Activated naive CD8-positive, alpha-beta T cell (primary cell): Measurements from ENCODE around the gene ZSCAN25.
"Not testable (repeated sequence)": the region's sequence is repeated elsewhere in the genome, so short reads cannot be mapped to it uniquely, and the experiment has no call there.

ENCODE experiments used
- H3K27ac Mint-ChIP-seq: one replicate; pipeline ENCODE4 v1.8.0; 2021; ENCODE audit warnings: mixed read lengths
- H3K27me3 Mint-ChIP-seq: one replicate; pipeline ENCODE4 v1.8.0; 2021; ENCODE audit warnings: mixed read lengths
- H3K36me3 Mint-ChIP-seq: one replicate; pipeline ENCODE4 v1.8.0; 2021; ENCODE audit warnings: mixed read lengths
- H3K4me1 Mint-ChIP-seq: one replicate; pipeline ENCODE4 v1.8.0; 2021; ENCODE audit warnings: low read depth, mixed read lengths
- H3K4me3 Mint-ChIP-seq: one replicate; pipeline ENCODE4 v1.8.0; 2021; ENCODE audit warnings: mild to moderate bottlenecking, mixed read lengths
- H3K9me3 Mint-ChIP-seq: one replicate; pipeline ENCODE4 v1.8.0; 2021; ENCODE audit warnings: low read depth, mixed read lengths

ZSCAN25 gene

GRCh38 chr7:99625961-99626360, 9.2 kb downstream of the ZSCAN25 start:
- Mint-ChIP-seq H3K4me1 (peaks cover 80% of the 10 kb centered on the region), H3K27me3 (no peaks in the 10 kb centered on the region), H3K27ac (peak overlapping the region; percentile 99), H3K4me3 (peak overlapping the region; percentile 95), H3K36me3 (peaks cover 42% of the 10 kb centered on the region), H3K9me3 (no peaks in the 10 kb centered on the region)

- Mint-ChIP-seq H3K4me1 (peaks cover 80% of the 10 kb centered on the region), H3K27ac (peak overlapping the region; percentile 99), H3K9me3 (no peaks in the 10 kb centered on the region), H3K4me3 (peak overlapping the region; percentile 95), H3K27me3 (no peaks in the 10 kb centered on the region), H3K36me3 (peaks cover 44% of the 10 kb centered on the region)
Observed at GRCh38 chr7:99626661-99627060, 9.9 kb downstream of the ZSCAN25 start.

- H3K4me1 Mint-ChIP-seq = peaks cover 81% of the 10 kb centered on the region
- H3K27me3 Mint-ChIP-seq = no peaks in the 10 kb centered on the region
- H3K36me3 Mint-ChIP-seq = peaks cover 44% of the 10 kb centered on the region
- H3K27ac Mint-ChIP-seq = no peak overlapping the region
- no peaks in the 10 kb centered on the region for H3K9me3 Mint-ChIP-seq
- H3K4me3 Mint-ChIP-seq = no peak overlapping the region
Observed at GRCh38 chr7:99627513-99627912, 10.8 kb downstream of the ZSCAN25 start.

- Mint-ChIP-seq H3K9me3 (no peaks in the 10 kb centered on the region), H3K4me1 (peaks cover 72% of the 10 kb centered on the region), H3K4me3 (no peak overlapping the region), H3K27me3 (no peaks in the 10 kb centered on the region), H3K36me3 (peaks cover 36% of the 10 kb centered on the region), H3K27ac (peak overlapping the region; percentile 81)
Observed at GRCh38 chr7:99628471-99629465, 12.0 kb downstream of the ZSCAN25 start.

- Mint-ChIP-seq H3K9me3 (no peaks in the 10 kb centered on the region), H3K4me1 (peaks cover 63% of the 10 kb centered on the region), H3K27ac (peak overlapping the region; percentile 28), H3K27me3 (no peaks in the 10 kb centered on the region), H3K36me3 (peaks cover 27% of the 10 kb centered on the region), H3K4me3 (no peak overlapping the region)
Observed at GRCh38 chr7:99629643-99630042, 12.9 kb downstream of the ZSCAN25 start.

- Mint-ChIP-seq H3K27me3 (no peaks in the 10 kb centered on the region), H3K36me3 (peaks cover 16% of the 10 kb centered on the region), H3K4me3 (peak overlapping the region; percentile 62), H3K4me1 (peaks cover 56% of the 10 kb centered on the region), H3K9me3 (no peaks in the 10 kb centered on the region), H3K27ac (peak overlapping the region; percentile 97)
Observed at GRCh38 chr7:99631295-99632109, 14.8 kb downstream of the ZSCAN25 start.

GRCh38 chr7:99637414-99637813, 20.7 kb downstream of the ZSCAN25 start:
- Mint-ChIP-seq H3K27ac (peak overlapping the region; percentile 97), H3K4me1 (peaks cover 59% of the 10 kb centered on the region), H3K4me3 (peak overlapping the region; percentile 73), H3K36me3 (peaks cover 15% of the 10 kb centered on the region)
- H3K27me3 Mint-ChIP-seq, H3K9me3 Mint-ChIP-seq: not testable (repeated sequence)

GRCh38 chr7:99638731-99639130, 22.0 kb downstream of the ZSCAN25 start:
- Mint-ChIP-seq H3K4me1 (peaks cover 62% of the 10 kb centered on the region), H3K36me3 (peaks cover 26% of the 10 kb centered on the region), H3K27me3 (no peaks in the 10 kb centered on the region), H3K4me3 (no peak overlapping the region), H3K27ac (peak overlapping the region; percentile 97), H3K9me3 (peaks cover 3% of the 10 kb centered on the region)

- H3K27ac Mint-ChIP-seq = peak overlapping the region; percentile 97
- H3K4me3 Mint-ChIP-seq = no peak overlapping the region
- no peaks in the 10 kb centered on the region for H3K27me3 Mint-ChIP-seq
- H3K9me3 Mint-ChIP-seq = peaks cover 3% of the 10 kb centered on the region
- peaks cover 29% of the 10 kb centered on the region for H3K36me3 Mint-ChIP-seq
- H3K4me1 Mint-ChIP-seq = peaks cover 62% of the 10 kb centered on the region
Observed at GRCh38 chr7:99639267-99639666, 22.5 kb downstream of the ZSCAN25 start.

- peaks cover 46% of the 10 kb centered on the region for H3K4me1 Mint-ChIP-seq
- H3K36me3 Mint-ChIP-seq = peaks cover 50% of the 10 kb centered on the region
- peak overlapping the region; percentile 91 for H3K27ac Mint-ChIP-seq
- no peaks in the 10 kb centered on the region for H3K27me3 Mint-ChIP-seq
- peaks cover 3% of the 10 kb centered on the region for H3K9me3 Mint-ChIP-seq
- H3K4me3 Mint-ChIP-seq = peak overlapping the region; percentile 48
Observed at GRCh38 chr7:99642027-99642426, 25.3 kb downstream of the ZSCAN25 start.

GRCh38 chr7:99643464-99643863, 26.7 kb downstream of the ZSCAN25 start:
- H3K27ac Mint-ChIP-seq = no peak overlapping the region
- H3K9me3 Mint-ChIP-seq = peaks cover 3% of the 10 kb centered on the region
- peaks cover 56% of the 10 kb centered on the region for H3K36me3 Mint-ChIP-seq
- H3K4me1 Mint-ChIP-seq = peaks cover 37% of the 10 kb centered on the region
- no peaks in the 10 kb centered on the region for H3K27me3 Mint-ChIP-seq
- H3K4me3 Mint-ChIP-seq = no peak overlapping the region

GRCh38 chr7:99644431-99644830, 27.7 kb downstream of the ZSCAN25 start:
- Mint-ChIP-seq H3K9me3 (peaks cover 3% of the 10 kb centered on the region), H3K4me3 (no peak overlapping the region), H3K4me1 (peaks cover 38% of the 10 kb centered on the region), H3K27me3 (no peaks in the 10 kb centered on the region), H3K36me3 (peaks cover 56% of the 10 kb centered on the region), H3K27ac (no peak overlapping the region)

- Mint-ChIP-seq H3K27me3 (no peaks in the 10 kb centered on the region), H3K4me1 (peaks cover 32% of the 10 kb centered on the region), H3K27ac (no peak overlapping the region), H3K9me3 (peaks cover 3% of the 10 kb centered on the region), H3K36me3 (peaks cover 56% of the 10 kb centered on the region), H3K4me3 (no peak overlapping the region)
Observed at GRCh38 chr7:99645590-99645989, 28.8 kb downstream of the ZSCAN25 start.

- H3K36me3 Mint-ChIP-seq = peaks cover 48% of the 10 kb centered on the region
- peaks cover 16% of the 10 kb centered on the region for H3K4me1 Mint-ChIP-seq
- peak overlapping the region; percentile 55 for H3K27ac Mint-ChIP-seq
- H3K9me3 Mint-ChIP-seq = no peaks in the 10 kb centered on the region
- H3K4me3 Mint-ChIP-seq = no peak overlapping the region
- H3K27me3 Mint-ChIP-seq = no peaks in the 10 kb centered on the region
Observed at GRCh38 chr7:99648843-99649242, 32.1 kb downstream of the ZSCAN25 start.

- Mint-ChIP-seq H3K9me3 (no peaks in the 10 kb centered on the region), H3K4me1 (peaks cover 20% of the 10 kb centered on the region), H3K36me3 (peaks cover 36% of the 10 kb centered on the region), H3K27ac (no peak overlapping the region), H3K4me3 (no peak overlapping the region), H3K27me3 (no peaks in the 10 kb centered on the region)
Observed at GRCh38 chr7:99651290-99651689, 34.5 kb downstream of the ZSCAN25 start.
